CD14-positive monocyte (primary cell): ENCODE measurements around the gene UST. TPM values are rescaled to one million over a fixed set of nuclear protein-coding genes. Genes with fewer than 3 reads are reported as not detected.

ENCODE experiments used
- DNase-seq, 3 donors: peaks; one replicate each; pipeline ENCODE4 v3.0.0-alpha.2; 2011 to 2022
- H2AFZ ChIP-seq: 2 replicates; pipeline ENCODE4 v1.6.0; 2012; ENCODE audit warnings: mild to moderate bottlenecking, low read depth, low read length, inconsistent platforms; ENCODE audit not compliant: insufficient read depth, poor library complexity, severe bottlenecking
- H3K27ac ChIP-seq, 2 donors: 1 replicate in 1 of 2; 2 replicates in 1 of 2; pipeline ENCODE4 v1.5.1; 2012 to 2013; ENCODE audit warnings: low read length in 2 of 2, control low read depth in 1 of 2, inconsistent platforms in 1 of 2, low read depth in 1 of 2, mild to moderate bottlenecking in 1 of 2
- H3K27me3 ChIP-seq, 2 donors: one replicate each; pipeline versions ENCODE4 v1.6.0 to v1.6.1; 2011 to 2013; ENCODE audit warnings: low read length in 2 of 2; ENCODE audit not compliant: control insufficient read depth in 2 of 2, insufficient read depth in 2 of 2
- H3K36me3 ChIP-seq, 2 donors: replicated peaks in 1 of 2; 1 replicate in 1 of 2; 2 replicates in 1 of 2; pipeline versions ENCODE4 v1.5.1 to v1.6.1; 2012 to 2013; ENCODE audit warnings: low read length in 2 of 2, control low read depth in 1 of 2, inconsistent platforms in 1 of 2, mild to moderate bottlenecking in 1 of 2; ENCODE audit not compliant: insufficient read depth in 2 of 2, control insufficient read depth in 1 of 2
- H3K4me1 ChIP-seq, 2 donors: 1 replicate in 1 of 2; 2 replicates in 1 of 2; pipeline versions ENCODE4 v1.5.1 to v1.6.1; 2012 to 2013; ENCODE audit warnings: low read length in 2 of 2, control low read depth in 1 of 2, inconsistent platforms in 1 of 2, mild to moderate bottlenecking in 1 of 2, moderate library complexity in 1 of 2; ENCODE audit not compliant: insufficient read depth in 2 of 2, control insufficient read depth in 1 of 2
- H3K4me2 ChIP-seq: replicated peaks from 2 replicates; pipeline ENCODE3; 2012; ENCODE audit warnings: low read length, moderate library complexity, mild to moderate bottlenecking; ENCODE audit not compliant: poor library complexity, severe bottlenecking; ENCODE audit errors: extremely low read depth
- H3K4me3 ChIP-seq, 3 experiments: fragments of 200-600 bp in 1 of 3; sonication (generic) in 1 of 3; replicated peaks in 1 of 3; 1 replicate in 2 of 3; 2 replicates in 1 of 3; pipeline ENCODE4 v1.5.1; 2011 to 2013; ENCODE audit warnings: low read length in 3 of 3, mild to moderate bottlenecking in 3 of 3, control low read depth in 2 of 3, low read depth in 2 of 3, inconsistent platforms in 1 of 3, moderate library complexity in 1 of 3
- H3K79me2 ChIP-seq: 2 replicates; pipeline ENCODE4 v1.6.0; 2012; ENCODE audit warnings: mild to moderate bottlenecking, control low read depth, inconsistent platforms, low read length, moderate library complexity; ENCODE audit not compliant: insufficient read depth
- H3K9ac ChIP-seq: 2 replicates; pipeline ENCODE4 v1.6.0; 2017; ENCODE audit warnings: low read length, mild to moderate bottlenecking; ENCODE audit not compliant: insufficient read depth, poor library complexity, severe bottlenecking
- H3K9me3 ChIP-seq, 2 donors: replicated peaks in 1 of 2; 1 replicate in 1 of 2; 2 replicates in 1 of 2; pipeline versions ENCODE4 v1.5.1 to v1.6.1; 2012 to 2013; ENCODE audit warnings: low read length in 2 of 2, control low read depth in 1 of 2; ENCODE audit not compliant: control insufficient read depth in 1 of 2, insufficient read depth in 1 of 2
- H4K20me1 ChIP-seq: 2 replicates; pipeline ENCODE4 v1.6.0; 2012; ENCODE audit warnings: mild to moderate bottlenecking, low read length, control low read depth, moderate library complexity; ENCODE audit not compliant: insufficient read depth
- H3K27ac Mint-ChIP-seq, 7 donors: one replicate each; pipeline ENCODE4 v1.8.0; 2020; ENCODE audit warnings: mild to moderate bottlenecking in 7 of 7, mixed read lengths in 7 of 7, moderate library complexity in 6 of 7, inconsistent platforms in 2 of 7
- H3K27me3 Mint-ChIP-seq, 3 donors: one replicate each; pipeline ENCODE4 v1.8.0; 2021 to 2022; ENCODE audit warnings: low read depth in 3 of 3, mild to moderate bottlenecking in 3 of 3, mixed read lengths in 3 of 3, moderate library complexity in 3 of 3, inconsistent platforms in 1 of 3
- H3K36me3 Mint-ChIP-seq, 2 donors: one replicate each; pipeline ENCODE4 v1.8.0; 2020; ENCODE audit warnings: mixed read lengths in 2 of 2, inconsistent platforms in 1 of 2, mild to moderate bottlenecking in 1 of 2
- H3K4me1 Mint-ChIP-seq: one replicate; pipeline ENCODE4 v1.8.0; 2020; ENCODE audit warnings: mild to moderate bottlenecking, mixed read lengths
- H3K4me3 Mint-ChIP-seq, 2 donors: one replicate each; pipeline ENCODE4 v1.8.0; 2020; ENCODE audit warnings: mild to moderate bottlenecking in 2 of 2, mixed read lengths in 2 of 2, moderate library complexity in 1 of 2
- H3K9me3 Mint-ChIP-seq, 7 donors: one replicate each; pipeline ENCODE4 v1.8.0; 2020 to 2022; ENCODE audit warnings: mixed read lengths in 7 of 7, mild to moderate bottlenecking in 6 of 7, moderate library complexity in 6 of 7, inconsistent platforms in 2 of 7
- CTCF ChIP-seq: fragments of 200-600 bp; IDR thresholded peaks from one replicate; pipeline ENCODE4 v1.8.0; 2022; ENCODE audit warnings: antibody characterized with exemption, mild to moderate bottlenecking
- WGBS: methylation state at CpG from one replicate; pipeline ENCODE4 v1.1.5; 2013; ENCODE audit warnings: missing lambda C conversion rate; ENCODE audit not compliant: insufficient coverage; 5-methylcytosine and 5-hydroxymethylcytosine counted together
- intact Hi-C, 2 donors: fragments of 100-400 bp; cut with micrococcal nuclease; formaldehyde crosslinking; loops; one replicate each; pipeline versions ENCODE4 v1.15.0 to v1.15.1; 2023
- polyA plus RNA-seq, 3 donors: library from polyadenylated mRNA; depleted of rRNA in 1 of 3; unstranded in 2 of 3; stranded (reverse) in 1 of 3; fragments of 300-500 nt in 2 of 3; fragments of >200 nt in 1 of 3; fragmentation: Illumina TruSeq in 2 of 3; gene quantifications; 1 replicate in 2 of 3; 2 replicates in 1 of 3; pipeline ENCODE4 v1.2.3, GENCODE V29; 2012 to 2021

UST gene
- polyA plus RNA-seq, 3 donors = 0.33 to 0.53 (median 0.48) TPM

GRCh38 chr6:148954461-148954860 lies 207.6 kb downstream of the UST start:
- Histone ChIP-seq H3K79me2 (no peaks in the 10 kb centered on the region), H3K27ac (no peak overlapping the region), H3K4me3 (no peak overlapping the region), H3K36me3 (no peaks in the 10 kb centered on the region), H3K9me3 (peaks cover 0 to 10% of the 10 kb centered on the region in 2 donors), H3K4me2 (no peak overlapping the region), H3K27me3 (no peaks in the 10 kb centered on the region), H3K9ac (no peak overlapping the region), H2AFZ (no peak overlapping the region), H3K4me1 (no peaks in the 10 kb centered on the region), H4K20me1 (no peaks in the 10 kb centered on the region)
- peaks cover 2 to 6% (median 4%) of the 10 kb centered on the region in 3 donors for H3K27me3 Mint-ChIP-seq
- no peaks in the 10 kb centered on the region for H3K4me1 Mint-ChIP-seq
- intact Hi-C loops = no loop called here
- peaks cover 6 to 14% (median 9%) of the 10 kb centered on the region in 7 donors for H3K9me3 Mint-ChIP-seq
- no peak for TF ChIP-seq CTCF
- no peaks in the 10 kb centered on the region for H3K36me3 Mint-ChIP-seq
- no peak for DNase-seq
- H3K4me3 Mint-ChIP-seq = no peak overlapping the region
- H3K27ac Mint-ChIP-seq = no peak overlapping the region
- WGBS = 100% methylated on average over 3 of the region's 6 CpGs

GRCh38 chr6:148954934-148955333 lies 208.1 kb downstream of the UST start:
- 78% methylated on average over 3 of the region's 3 CpGs for WGBS
- intact Hi-C loops = no loop called here
- Mint-ChIP-seq H3K4me1 (no peaks in the 10 kb centered on the region), H3K9me3 (peaks cover 6 to 14% (median 9%) of the 10 kb centered on the region in 7 donors), H3K27me3 (peaks cover 2 to 6% (median 2%) of the 10 kb centered on the region in 3 donors), H3K4me3 (no peak overlapping the region), H3K36me3 (no peaks in the 10 kb centered on the region), H3K27ac (no peak overlapping the region)
- Histone ChIP-seq H2AFZ (no peak overlapping the region), H3K4me1 (no peaks in the 10 kb centered on the region), H3K9ac (no peak overlapping the region), H3K4me3 (no peak overlapping the region), H3K79me2 (no peaks in the 10 kb centered on the region), H3K27me3 (no peaks in the 10 kb centered on the region), H4K20me1 (no peaks in the 10 kb centered on the region), H3K9me3 (peaks cover 0 to 10% of the 10 kb centered on the region in 2 donors), H3K27ac (no peak overlapping the region), H3K36me3 (no peaks in the 10 kb centered on the region), H3K4me2 (no peak overlapping the region)
- TF ChIP-seq CTCF = no peak
- DNase-seq = no peak
